T-helper 2 cell treated with Interferon-gamma antibody and Interleukin-4, amounts not matched to agents 5 μg/mL and 100 μg/mL, for 36 hours (primary cell): ENCODE results near the gene SAA2.
"Not testable (repeated sequence)": the region's sequence is repeated elsewhere in the genome, so short reads cannot be mapped to it uniquely, and the experiment has no call there.

ENCODE experiments used
- DNase-seq: peaks from one replicate; pipeline ENCODE4 v3.0.0; 2021; ENCODE audit warnings: low spot score
- H3K27ac Mint-ChIP-seq: one replicate; pipeline ENCODE4 v1.8.0; 2021; ENCODE audit warnings: mild to moderate bottlenecking, mixed read lengths
- H3K27me3 Mint-ChIP-seq: one replicate; pipeline ENCODE4 v1.8.0; 2021; ENCODE audit warnings: low read depth, mixed read lengths
- H3K36me3 Mint-ChIP-seq: one replicate; pipeline ENCODE4 v1.8.0; 2021; ENCODE audit warnings: low read depth, mixed read lengths
- H3K4me1 Mint-ChIP-seq: one replicate; pipeline ENCODE4 v1.8.0; 2021; ENCODE audit warnings: low read depth, mixed read lengths
- H3K4me3 Mint-ChIP-seq: one replicate; pipeline ENCODE4 v1.8.0; 2022; ENCODE audit warnings: mild to moderate bottlenecking, moderate library complexity, mixed read lengths
- H3K9me3 Mint-ChIP-seq: one replicate; pipeline ENCODE4 v1.8.0; 2021; ENCODE audit warnings: mixed read lengths

Gene SAA2

GRCh38 chr11:18197738-18198137, 50.7 kb downstream of the SAA2 start:
- not testable (repeated sequence) for DNase-seq, H3K27ac Mint-ChIP-seq, H3K36me3 Mint-ChIP-seq, H3K4me3 Mint-ChIP-seq, H3K9me3 Mint-ChIP-seq, H3K4me1 Mint-ChIP-seq
- H3K27me3 Mint-ChIP-seq = peaks cover 28% of the 10 kb centered on the region

GRCh38 chr11:18196532-18196931, 51.9 kb downstream of the SAA2 start:
- no peaks in the 10 kb centered on the region for H3K4me1 Mint-ChIP-seq
- H3K9me3 Mint-ChIP-seq = no peaks in the 10 kb centered on the region

More at GRCh38 chr11:18196532-18196931, 51.9 kb downstream of the SAA2 start:
- Mint-ChIP-seq H3K27me3 (peaks cover 27% of the 10 kb centered on the region), H3K36me3 (no peaks in the 10 kb centered on the region), H3K27ac (no peak overlapping the region), H3K4me3 (no peak overlapping the region)
- no peak for DNase-seq
